Measurements from ENCODE around the gene AIPL1. TPM values are rescaled to one million over a fixed set of nuclear protein-coding genes. Genes with fewer than 3 reads are reported as not detected.

AIPL1 gene
- total and polyA plus RNA-seq, 10 of the 15 experiments (the other 5 are each of a cell fraction or from before 2014, with no cell fraction given), result not detected

GRCh38 chr17:6449307-6449706 is 14.4 kb upstream of the AIPL1 start (continued):
- no peak for TF ChIP-seq ZNF687 (IDR thresholded peaks at IDR 0.05)
- no peak for TF ChIP-seq ZBED1 (IDR thresholded peaks at IDR 0.05; ENCODE audit: borderline replicate concordance)
- no peak for TF ChIP-seq CBFB (IDR thresholded peaks at IDR 0.05; ENCODE audit: low read depth)
- TF ChIP-seq ZNF217 (IDR thresholded peaks at IDR 0.05), result no peak
- TF ChIP-seq SMARCA5 (IDR thresholded peaks at IDR 0.05), result no peak
- TF ChIP-seq CHD4 (IDR thresholded peaks at IDR 0.05), result no peak
- no peak for TF ChIP-seq SUPT20H (IDR thresholded peaks at IDR 0.05; ENCODE audit: borderline replicate concordance, control insufficient read depth, low read depth, low read length)
- no peak for TF ChIP-seq SPI1 (IDR thresholded peaks at IDR 0.05; ENCODE audit: borderline replicate concordance, insufficient read depth, low read depth, low read length)

- no peak overlapping the region for H3K27ac ChIP-seq (ENCODE audit: control insufficient read depth, insufficient read depth)
- H2AFZ ChIP-seq (ENCODE audit: control insufficient read depth, low read depth, low read length), result no peak overlapping the region
- no peaks in the 10 kb centered on the region for H3K9me3 ChIP-seq (replicated peaks; ENCODE audit: control insufficient read depth, insufficient read depth, low read length)
- no peak for FAIRE-seq
- H3K4me3 ChIP-seq, result no peak overlapping the region
- H3K4me1 ChIP-seq (ENCODE audit: control insufficient read depth, insufficient read depth, low read length), result peaks cover 42% of the 10 kb centered on the region
- H3K36me3 ChIP-seq (ENCODE audit: control insufficient read depth in 2 of 2, insufficient read depth in 2 of 2, low read length in 1 of 2), result peaks cover 0 to 3% of the 10 kb centered on the region in 2 experiments; a peak in 1 of 4 replicates
- SMC1A ChIA-PET (ENCODE audit: uncharacterized antibody, unreplicated experiment), result no interaction called here
- in situ Hi-C loops (cut with MboI) (no loop called here), intact Hi-C loops (cut with micrococcal nuclease; ENCODE audit: unreplicated experiment) (no loop called here)
- no peaks in the 10 kb centered on the region for H4K20me1 ChIP-seq (ENCODE audit: control insufficient read depth, insufficient read depth)
- no peak overlapping the region for H3K9ac ChIP-seq (ENCODE audit: control insufficient read depth, insufficient read depth, low read length)
- RAD21 ChIA-PET (ENCODE audit: unreplicated experiment), result no interaction called here
- CTCF ChIA-PET, result interaction anchor here (1.3 kb wide), 1 partner anchor 12 kb away, joined by 3 read pairs; no protein-coding TSS in a partner anchor
- WGBS (ENCODE audit: insufficient coverage, insufficient replicate concordance, low lambda C conversion rate, missing lambda C conversion rate), result 97% methylated on average over 6 of the region's 6 CpGs
- TF ChIP-seq RUNX3 (IDR thresholded peaks at IDR 0.05; ENCODE audit: low read length) (no peak), EP300 (IDR thresholded peaks at IDR 0.05; ENCODE audit: borderline replicate concordance in 1 of 2, control insufficient read depth in 1 of 2, low read depth in 2 of 2, low read length in 2 of 2) (no peak), NFYA (IDR thresholded peaks at IDR 0.05; ENCODE audit: borderline replicate concordance, low read depth, low read length) (no peak), RFX5 (IDR thresholded peaks at IDR 0.05; ENCODE audit: low read depth, low read length) (no peak), TCF3 (IDR thresholded peaks at IDR 0.05; ENCODE audit: borderline replicate concordance, insufficient read depth, low read depth, low read length) (no peak), NR2C1 (IDR thresholded peaks at IDR 0.05) (no peak), FOXK2 (IDR thresholded peaks at IDR 0.05) (no peak), SPI1 (IDR thresholded peaks at IDR 0.05; ENCODE audit: borderline replicate concordance, insufficient read depth, low read depth, low read length) (no peak)
- BruUV-seq (replicated peaks), result no TSS peak
- no peak for DNase-seq (ENCODE audit: low read depth, low spot score)
- no peak overlapping the region for H3K4me2 ChIP-seq (ENCODE audit: control insufficient read depth, insufficient read depth)
- H3K27me3 ChIP-seq (replicated peaks in 1 of 2; ENCODE audit: control insufficient read depth in 2 of 2, insufficient read depth in 2 of 2, low read length in 1 of 2), result no peaks in the 10 kb centered on the region
- H3K79me2 ChIP-seq (ENCODE audit: control insufficient read depth, insufficient read depth, low read length), result no peaks in the 10 kb centered on the region
- no peak for ATAC-seq
- POLR2A ChIA-PET, result no interaction called here
Measured at GRCh38 chr17:6448473-6448872, 13.6 kb upstream of the AIPL1 start.
